ENCODE data around the gene RFFL. TPM values are rescaled to one million over a fixed set of nuclear protein-coding genes. Genes with fewer than 3 reads are reported as not detected.

RFFL gene
- total and polyA plus RNA-seq, 9 of the 15 experiments (the other 6 are each of a cell fraction or from before 2014, with no cell fraction given) = 3.4 to 18.1 (median 12.8) TPM

DNA sequence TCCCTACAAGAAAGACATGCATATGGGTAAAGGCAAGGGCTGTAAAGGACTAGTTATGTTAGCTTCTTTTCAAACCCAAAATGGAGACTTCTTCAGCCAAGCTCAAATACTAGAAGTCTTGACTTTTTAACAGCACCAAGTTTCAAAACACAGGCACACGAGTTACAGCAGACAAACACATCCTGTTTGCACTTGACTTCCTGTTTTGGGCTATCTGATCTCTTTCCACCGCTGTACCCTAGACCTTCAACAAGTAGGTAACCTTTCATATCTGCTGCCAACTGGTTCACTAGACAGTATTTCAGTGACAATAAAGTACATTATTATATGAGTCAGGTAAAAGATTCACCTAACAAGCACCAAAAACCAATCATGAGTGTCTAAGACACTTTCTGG lies 12.3 kb downstream of the RFFL start (continued):
- TF ChIP-seq POLR2G (IDR thresholded peaks at IDR 0.05; ENCODE audit: low read depth, low read length) (no peak), ELF1 (tag; IDR thresholded peaks at IDR 0.05) (peak; percentile 52), ZNF586 (CRISPR knock-in tag; conservative IDR thresholded peaks at IDR 0.05) (no peak), MEIS2 (IDR thresholded peaks at IDR 0.05; ENCODE audit: partially characterized antibody) (no peak), CEBPB (tag; IDR thresholded peaks at IDR 0.05) (peak; percentile 25; the same call in 1 of the 2 replicates), ZNF3 (CRISPR knock-in tag; IDR thresholded peaks at IDR 0.05) (no peak), ZNF184 (CRISPR knock-in tag; IDR thresholded peaks at IDR 0.05) (no peak), ZNF551 (CRISPR knock-in tag; IDR thresholded peaks at IDR 0.05) (no peak), FOXJ2 (tag; IDR thresholded peaks at IDR 0.05) (no peak), EP300 (IDR thresholded peaks at IDR 0.05; ENCODE audit: low read length) (0 out of 2 replicates have a peak, but pooled peaks have one; percentile 20), BMI1 (IDR thresholded peaks at IDR 0.05; ENCODE audit: low read length) (no peak), IFI16 (CRISPR knock-in tag; IDR thresholded peaks at IDR 0.05) (no peak), TFAM (CRISPR knock-in tag; conservative IDR thresholded peaks at IDR 0.05) (no peak)
- TF ChIP-seq, protein P1, sequence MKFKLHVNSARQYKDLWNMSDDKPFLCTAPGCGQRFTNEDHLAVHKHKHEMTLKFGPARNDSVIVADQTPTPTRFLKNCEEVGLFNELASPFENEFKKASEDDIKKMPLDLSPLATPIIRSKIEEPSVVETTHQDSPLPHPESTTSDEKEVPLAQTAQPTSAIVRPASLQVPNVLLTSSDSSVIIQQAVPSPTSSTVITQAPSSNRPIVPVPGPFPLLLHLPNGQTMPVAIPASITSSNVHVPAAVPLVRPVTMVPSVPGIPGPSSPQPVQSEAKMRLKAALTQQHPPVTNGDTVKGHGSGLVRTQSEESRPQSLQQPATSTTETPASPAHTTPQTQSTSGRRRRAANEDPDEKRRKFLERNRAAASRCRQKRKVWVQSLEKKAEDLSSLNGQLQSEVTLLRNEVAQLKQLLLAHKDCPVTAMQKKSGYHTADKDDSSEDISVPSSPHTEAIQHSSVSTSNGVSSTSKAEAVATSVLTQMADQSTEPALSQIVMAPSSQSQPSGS (CRISPR knock-in tag; IDR thresholded peaks at IDR 0.05) = no peak
- TF ChIP-seq, protein P2, sequence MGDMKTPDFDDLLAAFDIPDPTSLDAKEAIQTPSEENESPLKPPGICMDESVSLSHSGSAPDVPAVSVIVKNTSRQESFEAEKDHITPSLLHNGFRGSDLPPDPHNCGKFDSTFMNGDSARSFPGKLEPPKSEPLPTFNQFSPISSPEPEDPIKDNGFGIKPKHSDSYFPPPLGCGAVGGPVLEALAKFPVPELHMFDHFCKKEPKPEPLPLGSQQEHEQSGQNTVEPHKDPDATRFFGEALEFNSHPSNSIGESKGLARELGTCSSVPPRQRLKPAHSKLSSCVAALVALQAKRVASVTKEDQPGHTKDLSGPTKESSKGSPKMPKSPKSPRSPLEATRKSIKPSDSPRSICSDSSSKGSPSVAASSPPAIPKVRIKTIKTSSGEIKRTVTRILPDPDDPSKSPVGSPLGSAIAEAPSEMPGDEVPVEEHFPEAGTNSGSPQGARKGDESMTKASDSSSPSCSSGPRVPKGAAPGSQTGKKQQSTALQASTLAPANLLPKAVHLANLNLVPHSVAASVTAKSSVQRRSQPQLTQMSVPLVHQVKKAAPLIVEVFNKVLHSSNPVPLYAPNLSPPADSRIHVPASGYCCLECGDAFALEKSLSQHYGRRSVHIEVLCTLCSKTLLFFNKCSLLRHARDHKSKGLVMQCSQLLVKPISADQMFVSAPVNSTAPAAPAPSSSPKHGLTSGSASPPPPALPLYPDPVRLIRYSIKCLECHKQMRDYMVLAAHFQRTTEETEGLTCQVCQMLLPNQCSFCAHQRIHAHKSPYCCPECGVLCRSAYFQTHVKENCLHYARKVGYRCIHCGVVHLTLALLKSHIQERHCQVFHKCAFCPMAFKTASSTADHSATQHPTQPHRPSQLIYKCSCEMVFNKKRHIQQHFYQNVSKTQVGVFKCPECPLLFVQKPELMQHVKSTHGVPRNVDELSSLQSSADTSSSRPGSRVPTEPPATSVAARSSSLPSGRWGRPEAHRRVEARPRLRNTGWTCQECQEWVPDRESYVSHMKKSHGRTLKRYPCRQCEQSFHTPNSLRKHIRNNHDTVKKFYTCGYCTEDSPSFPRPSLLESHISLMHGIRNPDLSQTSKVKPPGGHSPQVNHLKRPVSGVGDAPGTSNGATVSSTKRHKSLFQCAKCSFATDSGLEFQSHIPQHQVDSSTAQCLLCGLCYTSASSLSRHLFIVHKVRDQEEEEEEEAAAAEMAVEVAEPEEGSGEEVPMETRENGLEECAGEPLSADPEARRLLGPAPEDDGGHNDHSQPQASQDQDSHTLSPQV (IDR thresholded peaks at IDR 0.05) = peak; percentile 84; the same call in 1 of the 2 replicates
- TF ChIP-seq, protein P3, sequence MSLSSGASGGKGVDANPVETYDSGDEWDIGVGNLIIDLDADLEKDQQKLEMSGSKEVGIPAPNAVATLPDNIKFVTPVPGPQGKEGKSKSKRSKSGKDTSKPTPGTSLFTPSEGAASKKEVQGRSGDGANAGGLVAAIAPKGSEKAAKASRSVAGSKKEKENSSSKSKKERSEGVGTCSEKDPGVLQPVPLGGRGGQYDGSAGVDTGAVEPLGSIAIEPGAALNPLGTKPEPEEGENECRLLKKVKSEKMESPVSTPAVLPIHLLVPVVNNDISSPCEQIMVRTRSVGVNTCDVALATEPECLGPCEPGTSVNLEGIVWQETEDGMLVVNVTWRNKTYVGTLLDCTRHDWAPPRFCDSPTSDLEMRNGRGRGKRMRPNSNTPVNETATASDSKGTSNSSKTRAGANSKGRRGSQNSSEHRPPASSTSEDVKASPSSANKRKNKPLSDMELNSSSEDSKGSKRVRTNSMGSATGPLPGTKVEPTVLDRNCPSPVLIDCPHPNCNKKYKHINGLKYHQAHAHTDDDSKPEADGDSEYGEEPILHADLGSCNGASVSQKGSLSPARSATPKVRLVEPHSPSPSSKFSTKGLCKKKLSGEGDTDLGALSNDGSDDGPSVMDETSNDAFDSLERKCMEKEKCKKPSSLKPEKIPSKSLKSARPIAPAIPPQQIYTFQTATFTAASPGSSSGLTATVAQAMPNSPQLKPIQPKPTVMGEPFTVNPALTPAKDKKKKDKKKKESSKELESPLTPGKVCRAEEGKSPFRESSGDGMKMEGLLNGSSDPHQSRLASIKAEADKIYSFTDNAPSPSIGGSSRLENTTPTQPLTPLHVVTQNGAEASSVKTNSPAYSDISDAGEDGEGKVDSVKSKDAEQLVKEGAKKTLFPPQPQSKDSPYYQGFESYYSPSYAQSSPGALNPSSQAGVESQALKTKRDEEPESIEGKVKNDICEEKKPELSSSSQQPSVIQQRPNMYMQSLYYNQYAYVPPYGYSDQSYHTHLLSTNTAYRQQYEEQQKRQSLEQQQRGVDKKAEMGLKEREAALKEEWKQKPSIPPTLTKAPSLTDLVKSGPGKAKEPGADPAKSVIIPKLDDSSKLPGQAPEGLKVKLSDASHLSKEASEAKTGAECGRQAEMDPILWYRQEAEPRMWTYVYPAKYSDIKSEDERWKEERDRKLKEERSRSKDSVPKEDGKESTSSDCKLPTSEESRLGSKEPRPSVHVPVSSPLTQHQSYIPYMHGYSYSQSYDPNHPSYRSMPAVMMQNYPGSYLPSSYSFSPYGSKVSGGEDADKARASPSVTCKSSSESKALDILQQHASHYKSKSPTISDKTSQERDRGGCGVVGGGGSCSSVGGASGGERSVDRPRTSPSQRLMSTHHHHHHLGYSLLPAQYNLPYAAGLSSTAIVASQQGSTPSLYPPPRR (CRISPR knock-in tag; IDR thresholded peaks at IDR 0.05; ENCODE audit: borderline replicate concordance) = no peak
- TF ChIP-seq, protein P4, sequence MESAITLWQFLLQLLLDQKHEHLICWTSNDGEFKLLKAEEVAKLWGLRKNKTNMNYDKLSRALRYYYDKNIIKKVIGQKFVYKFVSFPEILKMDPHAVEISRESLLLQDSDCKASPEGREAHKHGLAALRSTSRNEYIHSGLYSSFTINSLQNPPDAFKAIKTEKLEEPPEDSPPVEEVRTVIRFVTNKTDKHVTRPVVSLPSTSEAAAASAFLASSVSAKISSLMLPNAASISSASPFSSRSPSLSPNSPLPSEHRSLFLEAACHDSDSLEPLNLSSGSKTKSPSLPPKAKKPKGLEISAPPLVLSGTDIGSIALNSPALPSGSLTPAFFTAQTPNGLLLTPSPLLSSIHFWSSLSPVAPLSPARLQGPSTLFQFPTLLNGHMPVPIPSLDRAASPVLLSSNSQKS (CRISPR knock-in tag; IDR thresholded peaks at IDR 0.05) = no peak

Data from K562 (cell line).